Tibial nerve (tissue), 4 donors: ENCODE measurements around the gene AGPS. TPM values are rescaled to one million over a fixed set of nuclear protein-coding genes. Genes with fewer than 3 reads are reported as not detected.
A peak's percentile ranks its signal among the peaks of the same experiment; 100 is the strongest.
"Not testable (repeated sequence)": the region's sequence is repeated elsewhere in the genome, so short reads cannot be mapped to it uniquely, and the experiment has no call there.

ENCODE experiments used
- DNase-seq, 2 donors: peaks; one replicate each; pipeline ENCODE4 v3.0.0-alpha.2; 2019; ENCODE audit warnings: low spot score in 2 of 2
- H3K27ac ChIP-seq, 4 donors: fragments of 200-600 bp; sonication (generic) in 3 of 4; one replicate each; pipeline ENCODE4 v1.5.1; 2017 to 2019; ENCODE audit warnings: mild to moderate bottlenecking in 1 of 4
- H3K27me3 ChIP-seq, 2 donors: fragments of 200-600 bp; sonication (generic) in 1 of 2; one replicate each; pipeline versions ENCODE4 v1.5.1 to v1.6.0; 2017 to 2019
- H3K36me3 ChIP-seq, 3 donors: fragments of 200-600 bp; sonication (generic); one replicate each; pipeline ENCODE4 v1.5.1; 2018 to 2019
- H3K4me1 ChIP-seq, 4 donors: fragments of 200-600 bp; sonication (generic) in 3 of 4; one replicate each; pipeline ENCODE4 v1.5.1; 2017 to 2019
- H3K4me3 ChIP-seq, 4 donors: fragments of 200-600 bp; sonication (generic) in 3 of 4; one replicate each; pipeline ENCODE4 v1.5.1; 2017 to 2019; ENCODE audit warnings: mild to moderate bottlenecking in 1 of 4, moderate library complexity in 1 of 4
- H3K9me3 ChIP-seq, 4 donors: fragments of 200-600 bp; sonication (generic) in 3 of 4; one replicate each; pipeline ENCODE4 v1.5.1; 2017 to 2019
- CTCF ChIP-seq, 5 experiments: fragments of 200-600 bp in 3 of 5; fragments of 450-650 bp in 2 of 5; sonication (generic) in 3 of 5; IDR thresholded peaks; one replicate each; pipeline ENCODE4 v1.5.1; 2016 to 2019; ENCODE audit warnings: antibody characterized with exemption in 5 of 5, mild to moderate bottlenecking in 3 of 5, moderate library complexity in 2 of 5
- EP300 ChIP-seq, 2 donors: sonication (generic); formaldehyde crosslinking; IDR thresholded peaks; one replicate each; pipeline ENCODE4 v1.6.1; 2017; ENCODE audit warnings: antibody characterized with exemption in 2 of 2, mild to moderate bottlenecking in 1 of 2
- POLR2A ChIP-seq, 2 donors: fragments of 450-650 bp; IDR thresholded peaks; one replicate each; pipeline ENCODE4 v1.6.1; 2017; ENCODE audit warnings: antibody characterized with exemption in 2 of 2, mild to moderate bottlenecking in 2 of 2, moderate library complexity in 2 of 2
- WGBS, 2 donors: methylation state at CpG; one replicate each; pipeline ENCODE4 v1.1.5; 2018; 5-methylcytosine and 5-hydroxymethylcytosine counted together
- total RNA-seq, 4 donors: library from RNA; depleted of rRNA; stranded (reverse); fragments of >200 nt; gene quantifications; one replicate each; pipeline ENCODE4 v1.1.0, GENCODE V29; 2016

Gene AGPS
- total RNA-seq, 4 donors from 2014 or later, result 33.9 to 47.9 (median 40.1) TPM

- H3K36me3 ChIP-seq, result no peaks in the 10 kb centered on the region
- no peak overlapping the region for H3K4me3 ChIP-seq
- H3K27ac ChIP-seq, result peak overlapping the region in 1 of 4 donors; percentile 5
- TF ChIP-seq POLR2A (IDR thresholded peaks at IDR 0.05), result no peak
- TF ChIP-seq CTCF (IDR thresholded peaks at IDR 0.05), result no peak
- TF ChIP-seq EP300 (IDR thresholded peaks at IDR 0.05), result no peak
- WGBS, 2 donors, result 44% methylated on average over 7 of the region's 7 CpGs
- no peaks in the 10 kb centered on the region for H3K27me3 ChIP-seq
- no peaks in the 10 kb centered on the region for H3K9me3 ChIP-seq
- H3K4me1 ChIP-seq, result peaks cover 0 to 36% (median 15%) of the 10 kb centered on the region in 4 donors
- no peak for DNase-seq
Measured at GRCh38 chr2:177348118-177348654, 44.4 kb upstream of the AGPS start.

- 93 to 94% methylated on average over 3 of the region's 3 CpGs for WGBS, 2 donors
- Histone ChIP-seq H3K4me3 (no peak overlapping the region), H3K4me1 (peaks cover 0 to 39% (median 19%) of the 10 kb centered on the region in 4 donors), H3K27me3 (no peaks in the 10 kb centered on the region), H3K36me3 (no peaks in the 10 kb centered on the region), H3K9me3 (no peaks in the 10 kb centered on the region), H3K27ac (no peak overlapping the region)
- TF ChIP-seq POLR2A (IDR thresholded peaks at IDR 0.05) (no peak), EP300 (IDR thresholded peaks at IDR 0.05) (no peak), CTCF (IDR thresholded peaks at IDR 0.05) (no peak)
- no peak for DNase-seq
Measured at GRCh38 chr2:177348733-177349693, 43.6 kb upstream of the AGPS start.

- H3K4me3 ChIP-seq, H3K27me3 ChIP-seq, H3K27ac ChIP-seq, DNase-seq, H3K36me3 ChIP-seq, H3K9me3 ChIP-seq: not testable (repeated sequence)
- peaks cover 0 to 43% (median 21%) of the 10 kb centered on the region in 4 donors for H3K4me1 ChIP-seq
- WGBS, 2 donors, result 88 to 89% methylated on average over 1 of the region's 1 CpG
Measured at GRCh38 chr2:177350624-177351023, 41.9 kb upstream of the AGPS start.

- peaks cover 0 to 43% (median 21%) of the 10 kb centered on the region in 4 donors for H3K4me1 ChIP-seq
- WGBS, 2 donors, result 86 to 89% methylated on average over 1 of the region's 1 CpG
- H3K9me3 ChIP-seq, H3K36me3 ChIP-seq, H3K4me3 ChIP-seq, DNase-seq, H3K27me3 ChIP-seq, H3K27ac ChIP-seq: not testable (repeated sequence)
Measured at GRCh38 chr2:177351121-177351520, 41.5 kb upstream of the AGPS start.

- Histone ChIP-seq H3K4me1 (peaks cover 0 to 40% (median 21%) of the 10 kb centered on the region in 4 donors), H3K27me3 (no peaks in the 10 kb centered on the region), H3K4me3 (no peak overlapping the region), H3K36me3 (no peaks in the 10 kb centered on the region), H3K27ac (peak overlapping the region in 3 of 4 donors; percentile 36 to 73 (median 66)), H3K9me3 (no peaks in the 10 kb centered on the region)
- DNase-seq, result no peak
- TF ChIP-seq POLR2A (IDR thresholded peaks at IDR 0.05) (no peak), EP300 (IDR thresholded peaks at IDR 0.05) (no peak), CTCF (IDR thresholded peaks at IDR 0.05) (no peak)
- 33 to 40% methylated on average over 4 of the region's 4 CpGs for WGBS, 2 donors
Measured at GRCh38 chr2:177352441-177353186, 40.0 kb upstream of the AGPS start.

GRCh38 chr2:177353187-177353478 lies 39.4 kb upstream of the AGPS start:
- 46 to 51% methylated on average over 2 of the region's 2 CpGs for WGBS, 2 donors
- Histone ChIP-seq H3K4me3 (no peak overlapping the region), H3K36me3 (no peaks in the 10 kb centered on the region), H3K9me3 (no peaks in the 10 kb centered on the region), H3K4me1 (peaks cover 0 to 41% (median 21%) of the 10 kb centered on the region in 4 donors), H3K27me3 (no peaks in the 10 kb centered on the region), H3K27ac (peak overlapping the region in 3 of 4 donors; percentile 36 to 73 (median 66))
- TF ChIP-seq POLR2A (IDR thresholded peaks at IDR 0.05) (no peak), EP300 (IDR thresholded peaks at IDR 0.05) (no peak), CTCF (IDR thresholded peaks at IDR 0.05) (no peak)
- peak in 1 of 2 donors; percentile 39 for DNase-seq

- peaks cover 0 to 44% (median 15%) of the 10 kb centered on the region in 4 donors for H3K4me1 ChIP-seq
- not testable (repeated sequence) for H3K27ac ChIP-seq, H3K9me3 ChIP-seq, H3K4me3 ChIP-seq, H3K27me3 ChIP-seq, H3K36me3 ChIP-seq, DNase-seq
- 72 to 78% methylated on average over 3 of the region's 3 CpGs for WGBS, 2 donors
Measured at GRCh38 chr2:177354541-177354940, 38.0 kb upstream of the AGPS start.
